ENCODE measurements around the gene PIM3.

PIM3 gene

GRCh38 chr22:49991907-49992533, 31.4 kb downstream of the PIM3 start:
- DNase-seq (ENCODE audit: low read depth), result no peak

- peak; percentile 61 for DNase-seq (ENCODE audit: low read depth)
Measured at GRCh38 chr22:49992921-49993648, 32.5 kb downstream of the PIM3 start.

GRCh38 chr22:49993649-49994360, 33.2 kb downstream of the PIM3 start:
- DNase-seq (ENCODE audit: low read depth), result no peak

- no peak for DNase-seq (ENCODE audit: low read depth)
Measured at GRCh38 chr22:49994361-49995040, 33.9 kb downstream of the PIM3 start.

GRCh38 chr22:49995041-49995360, 34.4 kb downstream of the PIM3 start:
- no peak for DNase-seq (ENCODE audit: low read depth)

- no peak for DNase-seq (ENCODE audit: low read depth)
Measured at GRCh38 chr22:49995361-49996118, 35.0 kb downstream of the PIM3 start.

- DNase-seq (ENCODE audit: low read depth), result no peak
Measured at GRCh38 chr22:49996119-49996517, 35.5 kb downstream of the PIM3 start.

GRCh38 chr22:49996518-49997250, 36.1 kb downstream of the PIM3 start:
- no peak for DNase-seq (ENCODE audit: low read depth)

GRCh38 chr22:49997251-49997599, 36.7 kb downstream of the PIM3 start:
- no peak for DNase-seq (ENCODE audit: low read depth)

GRCh38 chr22:49997932-49998717, 37.6 kb downstream of the PIM3 start:
- DNase-seq (ENCODE audit: low read depth), result no peak

- no peak for DNase-seq (ENCODE audit: low read depth)
Measured at GRCh38 chr22:49998718-49999062, 38.1 kb downstream of the PIM3 start.

- no peak for DNase-seq (ENCODE audit: low read depth)
Measured at GRCh38 chr22:49999063-49999945, 38.7 kb downstream of the PIM3 start.

- no peak for DNase-seq (ENCODE audit: low read depth)
Measured at GRCh38 chr22:49999946-50000586, 39.5 kb downstream of the PIM3 start.

GRCh38 chr22:50000587-50001387, 40.2 kb downstream of the PIM3 start:
- DNase-seq (ENCODE audit: low read depth), result no peak

- DNase-seq (ENCODE audit: low read depth), result no peak
Measured at GRCh38 chr22:50001388-50002231, 41.0 kb downstream of the PIM3 start.

- no peak for DNase-seq (ENCODE audit: low read depth)
Measured at GRCh38 chr22:50002791-50003190, 42.2 kb downstream of the PIM3 start.

- no peak for DNase-seq (ENCODE audit: low read depth)
Measured at GRCh38 chr22:50004918-50005317, 44.3 kb downstream of the PIM3 start.
